HG03520 (cell line): ENCODE results near the gene IL10.

ENCODE experiments used
- ATAC-seq: cut with Tn5 transposase; IDR thresholded peaks from one replicate; pipeline ENCODE4 v1.9.1; 2021; ENCODE audit warnings: mild to moderate bottlenecking, moderate library complexity; ENCODE audit not compliant: unreplicated experiment

IL10 gene

GRCh38 chr1:206737729-206738201 is 34.5 kb downstream of the IL10 start:
- no peak for ATAC-seq

GRCh38 chr1:206736878-206737728 is 35.2 kb downstream of the IL10 start:
- ATAC-seq = no peak

- no peak for ATAC-seq
Measured at GRCh38 chr1:206735553-206736031, 36.7 kb downstream of the IL10 start.

GRCh38 chr1:206734499-206735142 is 37.7 kb downstream of the IL10 start:
- no peak for ATAC-seq

GRCh38 chr1:206732992-206733391 is 39.3 kb downstream of the IL10 start:
- no peak for ATAC-seq

GRCh38 chr1:206732508-206732907 is 39.8 kb downstream of the IL10 start:
- ATAC-seq = no peak

GRCh38 chr1:206729507-206729906 is 42.8 kb downstream of the IL10 start:
- ATAC-seq = no peak

GRCh38 chr1:206729050-206729449 is 43.2 kb downstream of the IL10 start:
- ATAC-seq = no peak

GRCh38 chr1:206728697-206728987 is 43.7 kb downstream of the IL10 start:
- ATAC-seq = no peak

GRCh38 chr1:206727981-206728696 is 44.2 kb downstream of the IL10 start:
- ATAC-seq = no peak

- ATAC-seq = no peak
Measured at GRCh38 chr1:206725109-206725963, 47.0 kb downstream of the IL10 start.

- ATAC-seq = no peak
Measured at GRCh38 chr1:206723805-206724472, 48.4 kb downstream of the IL10 start.

GRCh38 chr1:206723462-206723804 is 48.9 kb downstream of the IL10 start:
- ATAC-seq = no peak

GRCh38 chr1:206722751-206723461 is 49.4 kb downstream of the IL10 start:
- no peak for ATAC-seq

GRCh38 chr1:206721454-206721853 is 50.8 kb downstream of the IL10 start:
- no peak for ATAC-seq

- ATAC-seq = peak; percentile 48
Measured at GRCh38 chr1:206719169-206719839, 53.0 kb downstream of the IL10 start.

GRCh38 chr1:206717674-206717989 is 54.7 kb downstream of the IL10 start:
- ATAC-seq = peak; percentile 21
